ENCODE results near the gene MYOF. TPM values are rescaled to one million over a fixed set of nuclear protein-coding genes. Genes with fewer than 3 reads are reported as not detected.

MYOF gene
- total and polyA plus RNA-seq, 2 donors (not counting 1 experiment from before 2014, with no cell fraction given) = 298 to 314 TPM

DNA sequence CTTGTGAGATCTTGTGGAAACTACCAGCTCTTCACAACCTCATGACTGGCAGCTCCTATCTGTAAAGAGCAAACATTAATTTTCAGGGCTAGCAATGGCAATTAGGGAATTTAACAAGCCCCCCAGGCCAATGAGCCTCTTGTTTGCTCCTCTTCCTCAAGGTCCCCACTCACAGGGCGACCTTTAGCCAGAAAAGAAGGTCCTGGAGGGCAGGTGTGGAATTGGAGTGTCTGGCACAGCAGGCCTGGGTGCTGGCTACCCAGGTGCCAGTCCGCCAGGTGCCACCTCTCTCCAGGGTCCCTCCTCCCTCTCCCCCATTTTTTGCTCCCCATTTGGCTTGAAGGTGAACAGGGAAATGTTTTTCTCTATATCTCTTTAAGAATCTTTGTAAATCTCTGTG is 12.4 kb upstream of the MYOF start:
- H3K27ac ChIP-seq (ENCODE audit: insufficient read depth, low read length) = no peak overlapping the region
- H3K4me3 ChIP-seq (replicated peaks in 1 of 4; ENCODE audit: control extremely low read depth in 1 of 4, insufficient read depth in 1 of 4, low read depth in 3 of 4, low read length in 4 of 4) = no peak overlapping the region
- no peak overlapping the region for H3K4me2 ChIP-seq (ENCODE audit: extremely low read depth, insufficient read depth, low read length)
- no peaks in the 10 kb centered on the region for H4K20me1 ChIP-seq (ENCODE audit: control insufficient read depth, extremely low read depth, insufficient read depth, low read length)
- H3K9ac ChIP-seq (ENCODE audit: insufficient read depth, low read length) = no peak overlapping the region
- DNase-seq (ENCODE audit: low read depth in 2 of 2) = no peak
- H2AFZ ChIP-seq (ENCODE audit: low read length) = no peak overlapping the region
- H3K79me2 ChIP-seq (ENCODE audit: control insufficient read depth, insufficient read depth, low read length) = peaks cover 25% of the 10 kb centered on the region
- H3K9me3 ChIP-seq (ENCODE audit: control insufficient read depth, insufficient read depth, low read depth, low read length) = no peaks in the 10 kb centered on the region
- TF ChIP-seq EZH2 (IDR thresholded peaks at IDR 0.05; ENCODE audit: low read length, missing control alignments) = no peak
- TF ChIP-seq, protein P1, sequence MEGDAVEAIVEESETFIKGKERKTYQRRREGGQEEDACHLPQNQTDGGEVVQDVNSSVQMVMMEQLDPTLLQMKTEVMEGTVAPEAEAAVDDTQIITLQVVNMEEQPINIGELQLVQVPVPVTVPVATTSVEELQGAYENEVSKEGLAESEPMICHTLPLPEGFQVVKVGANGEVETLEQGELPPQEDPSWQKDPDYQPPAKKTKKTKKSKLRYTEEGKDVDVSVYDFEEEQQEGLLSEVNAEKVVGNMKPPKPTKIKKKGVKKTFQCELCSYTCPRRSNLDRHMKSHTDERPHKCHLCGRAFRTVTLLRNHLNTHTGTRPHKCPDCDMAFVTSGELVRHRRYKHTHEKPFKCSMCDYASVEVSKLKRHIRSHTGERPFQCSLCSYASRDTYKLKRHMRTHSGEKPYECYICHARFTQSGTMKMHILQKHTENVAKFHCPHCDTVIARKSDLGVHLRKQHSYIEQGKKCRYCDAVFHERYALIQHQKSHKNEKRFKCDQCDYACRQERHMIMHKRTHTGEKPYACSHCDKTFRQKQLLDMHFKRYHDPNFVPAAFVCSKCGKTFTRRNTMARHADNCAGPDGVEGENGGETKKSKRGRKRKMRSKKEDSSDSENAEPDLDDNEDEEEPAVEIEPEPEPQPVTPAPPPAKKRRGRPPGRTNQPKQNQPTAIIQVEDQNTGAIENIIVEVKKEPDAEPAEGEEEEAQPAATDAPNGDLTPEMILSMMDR (conservative IDR thresholded peaks at IDR 0.05 in 1 of 2, IDR thresholded peaks at IDR 0.05 in 1 of 2; ENCODE audit: low read depth in 1 of 2, low read length in 2 of 2) = no peak
- peaks cover 2% of the 10 kb centered on the region for H3K4me1 ChIP-seq (ENCODE audit: control insufficient read depth, extremely low read depth, insufficient read depth, low read length)
- no peaks in the 10 kb centered on the region for H3K27me3 ChIP-seq (ENCODE audit: control insufficient read depth, insufficient read depth, low read length)
- no peaks in the 10 kb centered on the region for H3K36me3 ChIP-seq (ENCODE audit: control insufficient read depth, insufficient read depth, low read length)

DNA sequence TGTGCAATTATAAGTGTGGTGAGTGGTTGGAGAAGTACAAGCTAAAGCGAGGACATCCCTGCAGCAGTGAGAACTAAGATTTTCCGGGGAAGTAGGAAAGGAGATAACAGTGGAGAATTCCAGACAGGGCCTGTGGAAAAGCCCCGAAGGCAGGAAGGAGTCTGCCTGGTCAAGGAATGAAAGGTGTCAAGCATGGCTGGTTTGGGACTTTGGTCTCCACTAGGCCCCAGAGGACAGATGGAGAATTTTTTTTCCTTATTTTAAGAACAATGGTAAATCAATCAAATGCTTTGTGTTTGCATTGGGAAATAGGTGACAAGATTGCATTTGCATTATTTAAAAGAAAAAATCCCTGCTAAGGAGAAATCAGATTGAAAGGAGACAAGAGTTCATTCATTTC is 11.0 kb upstream of the MYOF start:
- Histone ChIP-seq H3K79me2 (ENCODE audit: control insufficient read depth, insufficient read depth, low read length) (peaks cover 13% of the 10 kb centered on the region), H3K4me3 (replicated peaks in 1 of 4; ENCODE audit: control extremely low read depth in 1 of 4, insufficient read depth in 1 of 4, low read depth in 3 of 4, low read length in 4 of 4) (no peak overlapping the region), H3K27me3 (ENCODE audit: control insufficient read depth, insufficient read depth, low read length) (no peaks in the 10 kb centered on the region), H4K20me1 (ENCODE audit: control insufficient read depth, extremely low read depth, insufficient read depth, low read length) (no peaks in the 10 kb centered on the region), H3K36me3 (ENCODE audit: control insufficient read depth, insufficient read depth, low read length) (no peaks in the 10 kb centered on the region), H3K27ac (ENCODE audit: insufficient read depth, low read length) (no peak overlapping the region), H3K9ac (ENCODE audit: insufficient read depth, low read length) (no peak overlapping the region), H2AFZ (ENCODE audit: low read length) (no peak overlapping the region), H3K4me1 (ENCODE audit: control insufficient read depth, extremely low read depth, insufficient read depth, low read length) (peaks cover 2% of the 10 kb centered on the region), H3K4me2 (ENCODE audit: extremely low read depth, insufficient read depth, low read length) (no peak overlapping the region), H3K9me3 (ENCODE audit: control insufficient read depth, insufficient read depth, low read depth, low read length) (no peaks in the 10 kb centered on the region)
- TF ChIP-seq EZH2 (IDR thresholded peaks at IDR 0.05; ENCODE audit: low read length, missing control alignments) = no peak
- TF ChIP-seq, protein P1 (conservative IDR thresholded peaks at IDR 0.05 in 1 of 2, IDR thresholded peaks at IDR 0.05 in 1 of 2; ENCODE audit: low read depth in 1 of 2, low read length in 2 of 2) = no peak
- DNase-seq (ENCODE audit: low read depth in 2 of 2) = no peak

DNA sequence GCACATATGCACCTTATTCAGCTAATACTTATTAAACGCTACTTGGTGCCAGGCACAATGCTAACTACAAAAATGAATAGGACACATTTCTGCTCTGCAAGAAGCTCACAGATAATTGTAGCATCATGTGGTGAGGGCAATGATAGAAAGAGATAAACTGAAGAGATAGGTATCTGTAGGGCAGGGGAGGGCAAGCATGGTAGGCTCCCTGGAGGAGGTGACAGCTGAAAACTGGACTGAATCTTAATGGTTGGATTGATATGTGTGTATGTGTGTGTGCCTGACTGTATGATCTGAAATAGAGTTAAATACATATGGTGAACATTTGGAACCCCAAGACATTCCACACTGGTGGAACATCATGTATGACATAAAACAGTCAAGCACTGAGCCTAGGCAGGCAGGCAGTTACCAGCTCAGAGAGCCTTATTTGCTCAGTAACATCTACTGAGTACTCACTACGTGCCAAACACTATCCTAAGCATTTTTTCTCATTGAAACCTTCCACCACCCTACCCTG is 9.5 kb upstream of the MYOF start:
- H3K4me1 ChIP-seq (ENCODE audit: control insufficient read depth, extremely low read depth, insufficient read depth, low read length) = no peaks in the 10 kb centered on the region

More for the DNA sequence above, 9.5 kb upstream of the MYOF start:
- no peaks in the 10 kb centered on the region for H3K27me3 ChIP-seq (ENCODE audit: control insufficient read depth, insufficient read depth, low read length)
- no peaks in the 10 kb centered on the region for H3K36me3 ChIP-seq (ENCODE audit: control insufficient read depth, insufficient read depth, low read length)
- no peak overlapping the region for H3K4me2 ChIP-seq (ENCODE audit: extremely low read depth, insufficient read depth, low read length)
- H4K20me1 ChIP-seq (ENCODE audit: control insufficient read depth, extremely low read depth, insufficient read depth, low read length) = no peaks in the 10 kb centered on the region
- no peak overlapping the region for H3K27ac ChIP-seq (ENCODE audit: insufficient read depth, low read length)
- no peak overlapping the region for H3K4me3 ChIP-seq (replicated peaks in 1 of 4; ENCODE audit: control extremely low read depth in 1 of 4, insufficient read depth in 1 of 4, low read depth in 3 of 4, low read length in 4 of 4)
- no peak overlapping the region for H3K9ac ChIP-seq (ENCODE audit: insufficient read depth, low read length)
- no peak overlapping the region for H2AFZ ChIP-seq (ENCODE audit: low read length)
- peaks cover 2% of the 10 kb centered on the region for H3K79me2 ChIP-seq (ENCODE audit: control insufficient read depth, insufficient read depth, low read length)
- DNase-seq (ENCODE audit: low read depth in 2 of 2) = no peak
- no peak for TF ChIP-seq EZH2 (IDR thresholded peaks at IDR 0.05; ENCODE audit: low read length, missing control alignments)
- TF ChIP-seq, protein P1 (conservative IDR thresholded peaks at IDR 0.05 in 1 of 2, IDR thresholded peaks at IDR 0.05 in 1 of 2; ENCODE audit: low read depth in 1 of 2, low read length in 2 of 2) = no peak
- no peaks in the 10 kb centered on the region for H3K9me3 ChIP-seq (ENCODE audit: control insufficient read depth, insufficient read depth, low read depth, low read length)
